Urothelium cell line (cell line): ENCODE measurements around the gene OR14A2.
"Not testable (repeated sequence)": the region's sequence is repeated elsewhere in the genome, so short reads cannot be mapped to it uniquely, and the experiment has no call there.

Source experiments
- DNase-seq: peaks from one replicate; pipeline ENCODE4 v3.0.0; 2011; ENCODE audit warnings: low spot score, mixed read lengths
- FAIRE-seq: peaks from 2 replicates; lab custom pipeline; 2011; peaks lifted over from hg19 to GRCh38; lab: Jason Lieb, UNC

Gene OR14A2

GRCh38 chr1:247748041-247748440, at the start of gene OR14A2:
Gene OR14A2 (minus strand): TSS chr1:247748141.
- FAIRE-seq (no peak), DNase-seq (no peak)

- DNase-seq, result no peak
- no peak for FAIRE-seq
These were observed 49.6 kb upstream of the OR14A2 start for GRCh38 chr1:247797518-247797917.

- FAIRE-seq, result no peak
- DNase-seq, result no peak
These were observed 21.7 kb upstream of the OR14A2 start for GRCh38 chr1:247769603-247770002.

GRCh38 chr1:247760456-247760855, 12.5 kb upstream of the OR14A2 start, which contains the start of gene OR1C1:
Gene OR1C1 (minus strand): TSS chr1:247760556. CDS start chr1:247758406, 2,150 bp downstream.
- DNase-seq, result no peak
- no peak for FAIRE-seq

GRCh38 chr1:247754311-247754710, 6.4 kb upstream of the OR14A2 start:
- FAIRE-seq, DNase-seq: not testable (repeated sequence)

- FAIRE-seq (no peak), DNase-seq (no peak)
These were observed 1.9 kb upstream of the OR14A2 start for GRCh38 chr1:247749870-247750269.

- peak; percentile 55 for DNase-seq
- FAIRE-seq, result no peak
These were observed 325 bp downstream of the OR14A2 start for GRCh38 chr1:247747616-247748015.

- FAIRE-seq (no peak), DNase-seq (peak; percentile 66)
These were observed 1.5 kb downstream of the OR14A2 start for GRCh38 chr1:247746391-247746935.

- peak; percentile 96 for FAIRE-seq
- not testable (repeated sequence) for DNase-seq
These were observed 5.7 kb downstream of the OR14A2 start for GRCh38 chr1:247742215-247742760.

GRCh38 chr1:247741756-247742155, 6.2 kb downstream of the OR14A2 start:
- FAIRE-seq, result peak; percentile 53
- DNase-seq, result no peak

- peak; percentile 32 for FAIRE-seq
- DNase-seq, result peak; percentile 21
These were observed 7.2 kb downstream of the OR14A2 start for GRCh38 chr1:247740721-247741120.

GRCh38 chr1:247738315-247738714, 9.6 kb downstream of the OR14A2 start, which contains the start of gene OR14K1:
Gene OR14K1 (plus strand): TSS chr1:247738615. CDS start chr1:247738615, 0 bp downstream.
- DNase-seq (no peak), FAIRE-seq (no peak)

GRCh38 chr1:247721222-247721621, 26.7 kb downstream of the OR14A2 start:
- FAIRE-seq (no peak), DNase-seq (no peak)

GRCh38 chr1:247716546-247716945, 31.4 kb downstream of the OR14A2 start, which contains the start of gene OR6F1:
Gene OR6F1 (minus strand): TSS chr1:247716646. CDS start chr1:247712755, 3,891 bp downstream.
- no peak for FAIRE-seq
- DNase-seq, result no peak

GRCh38 chr1:247713753-247714152, 34.2 kb downstream of the OR14A2 start:
- no peak for DNase-seq
- FAIRE-seq, result no peak

GRCh38 chr1:247710681-247711080, 37.3 kb downstream of the OR14A2 start:
- not testable (repeated sequence) for FAIRE-seq, DNase-seq

GRCh38 chr1:247701338-247701737, 46.6 kb downstream of the OR14A2 start:
- no peak for DNase-seq
- no peak for FAIRE-seq

- FAIRE-seq (no peak), DNase-seq (peak; percentile 48)
These were observed 66.5 kb downstream of the OR14A2 start for GRCh38 chr1:247681288-247681897.

- DNase-seq, result no peak
- FAIRE-seq, result no peak
These were observed 67.8 kb downstream of the OR14A2 start for GRCh38 chr1:247680171-247680570.

GRCh38 chr1:247679639-247680038, 68.3 kb downstream of the OR14A2 start, which contains the start of gene OR13G1:
Gene OR13G1 (minus strand): TSS chr1:247679739. CDS start chr1:247673041, 6,698 bp downstream.
- DNase-seq, result no peak
- FAIRE-seq, result no peak
